WTC11 (cell line): ENCODE data around the gene ACBD4. TPM values are rescaled to one million over a fixed set of nuclear protein-coding genes. Genes with fewer than 3 reads are reported as not detected.

Experiments used
- ATAC-seq: fragments of 200-7000 bp; cut with Tn5 transposase; 2 replicates; pipeline ENCODE4 v1.10.0; 2021; ENCODE audit warnings: mild to moderate bottlenecking, moderate library complexity
- CTCF ChIA-PET: fragments of 300-600 bp; sonication (Branson Sonifier 250); formaldehyde crosslinking; loops from one replicate; lab custom pipeline; 2021; ENCODE audit warnings: antibody characterized with exemption; lab: Charles Lee
- POLR2A ChIA-PET: fragments of 350-600 bp; sonication (Branson Sonifier 250); formaldehyde crosslinking; loops from one replicate; lab custom pipeline; 2021; ENCODE audit warnings: antibody characterized with exemption; lab: Charles Lee
- DNase-seq: peaks from one replicate; pipeline ENCODE4 v3.0.0; 2021; ENCODE audit warnings: low spot score
- H3K27ac Mint-ChIP-seq: 2 replicates; pipeline ENCODE4 v1.8.0; 2021; ENCODE audit warnings: mixed read lengths
- H3K27me3 Mint-ChIP-seq: 2 replicates; pipeline ENCODE4 v1.8.0; 2021; ENCODE audit warnings: low read depth, mild to moderate bottlenecking, moderate library complexity, mixed read lengths
- H3K36me3 Mint-ChIP-seq: 2 replicates; pipeline ENCODE4 v1.8.0; 2021; ENCODE audit warnings: mixed read lengths
- H3K4me1 Mint-ChIP-seq: 2 replicates; pipeline ENCODE4 v1.8.0; 2022; ENCODE audit warnings: mixed read lengths
- H3K4me3 Mint-ChIP-seq: 2 replicates; pipeline ENCODE4 v1.8.0; 2021; ENCODE audit warnings: mild to moderate bottlenecking, moderate library complexity, mixed read lengths
- H3K9me3 Mint-ChIP-seq: 2 replicates; pipeline ENCODE4 v1.8.0; 2021; ENCODE audit warnings: mixed read lengths
- ATF1 ChIP-seq: sonication (generic); formaldehyde crosslinking; IDR thresholded peaks from 2 replicates; pipeline ENCODE4 v1.8.1; 2023; ENCODE audit warnings: mild to moderate bottlenecking, moderate library complexity, missing genetic modification reagents
- CBFB ChIP-seq: sonication (generic); formaldehyde crosslinking; IDR thresholded peaks from 2 replicates; pipeline ENCODE4 v1.8.1; 2022; ENCODE audit warnings: mild to moderate bottlenecking, low read depth, missing genetic modification reagents
- CREM ChIP-seq: sonication (generic); formaldehyde crosslinking; IDR thresholded peaks from 2 replicates; pipeline ENCODE4 v1.8.1; 2022; ENCODE audit warnings: mild to moderate bottlenecking, missing genetic modification reagents, moderate library complexity
- E2F5 ChIP-seq: sonication (generic); formaldehyde crosslinking; IDR thresholded peaks from 2 replicates; pipeline ENCODE4 v1.8.1; 2022; ENCODE audit warnings: mild to moderate bottlenecking, moderate library complexity, missing genetic modification reagents
- GRHL2 ChIP-seq: fragments of 250-450 bp; sonication (Bioruptor Pico); IDR thresholded peaks from 2 replicates; pipeline ENCODE4 v1.8.0; 2022; ENCODE audit warnings: mild to moderate bottlenecking, moderate library complexity; ENCODE audit not compliant: insufficient replicate concordance, severe bottlenecking
- IRF2 ChIP-seq: sonication (generic); formaldehyde crosslinking; IDR thresholded peaks from 2 replicates; pipeline ENCODE4 v1.8.0; 2022; ENCODE audit warnings: low read depth, missing genetic modification reagents, borderline replicate concordance
- NFE2L1 ChIP-seq: sonication (generic); formaldehyde crosslinking; IDR thresholded peaks from 2 replicates; pipeline ENCODE4 v1.8.1; 2023; ENCODE audit warnings: missing genetic modification reagents
- PRDM15 ChIP-seq: sonication (generic); formaldehyde crosslinking; IDR thresholded peaks from 2 replicates; pipeline ENCODE4 v1.8.0; 2022; ENCODE audit warnings: missing genetic modification reagents
- RELA ChIP-seq: sonication (generic); formaldehyde crosslinking; IDR thresholded peaks from 2 replicates; pipeline ENCODE4 v1.8.1; 2022; ENCODE audit warnings: missing genetic modification reagents, mild to moderate bottlenecking, borderline replicate concordance
- TP53 ChIP-seq: sonication (generic); formaldehyde crosslinking; IDR thresholded peaks from 2 replicates; pipeline ENCODE4 v1.8.1; 2023; ENCODE audit warnings: mild to moderate bottlenecking, missing genetic modification reagents
- USF2 ChIP-seq: sonication (generic); formaldehyde crosslinking; IDR thresholded peaks from 2 replicates; pipeline ENCODE4 v1.8.1; 2023; ENCODE audit warnings: mild to moderate bottlenecking, missing genetic modification reagents, moderate library complexity
- ZBTB21 ChIP-seq: sonication (generic); formaldehyde crosslinking; IDR thresholded peaks from 2 replicates; pipeline ENCODE4 v1.8.1; 2023; ENCODE audit warnings: mild to moderate bottlenecking, missing genetic modification reagents, borderline replicate concordance
- ZNF219 ChIP-seq: sonication (generic); formaldehyde crosslinking; IDR thresholded peaks from 2 replicates; pipeline ENCODE4 v1.8.0; 2023; ENCODE audit warnings: missing genetic modification reagents, mild to moderate bottlenecking, borderline replicate concordance
- ZNF416 ChIP-seq: fragments of 250-450 bp; sonication (Bioruptor Pico); IDR thresholded peaks from 2 replicates; pipeline ENCODE4 v1.9.0; 2021; ENCODE audit warnings: mild to moderate bottlenecking, inconsistent platforms
- ZNF425 ChIP-seq: fragments of 250-450 bp; sonication (Bioruptor Pico); conservative IDR thresholded peaks from 2 replicates; pipeline ENCODE4 v1.9.0; 2021; ENCODE audit warnings: mild to moderate bottlenecking
- ZNF671 ChIP-seq: fragments of 250-450 bp; sonication (Bioruptor Pico); IDR thresholded peaks from 2 replicates; pipeline ENCODE4 v1.8.0; 2021; ENCODE audit warnings: mild to moderate bottlenecking
- total RNA-seq: library from RNA; stranded (reverse); gene quantifications from 3 replicates; pipeline ENCODE4 v1.2.3, GENCODE V29; 2021
- TF ChIP-seq, protein P1 (sequence below): sonication (generic); formaldehyde crosslinking; IDR thresholded peaks from 2 replicates; pipeline ENCODE4 v1.8.0; 2022; ENCODE audit warnings: mild to moderate bottlenecking, missing genetic modification reagents
- TF ChIP-seq, protein P2 (sequence below): sonication (generic); formaldehyde crosslinking; IDR thresholded peaks from 2 replicates; pipeline ENCODE4 v1.8.1; 2022; ENCODE audit warnings: low read depth, mild to moderate bottlenecking, moderate library complexity, missing genetic modification reagents, borderline replicate concordance
- TF ChIP-seq, protein P3 (sequence below): sonication (generic); formaldehyde crosslinking; conservative IDR thresholded peaks from 2 replicates; pipeline ENCODE4 v1.8.1; 2022; ENCODE audit warnings: mild to moderate bottlenecking, missing genetic modification reagents
- TF ChIP-seq, protein P4 (sequence below): fragments of 250-450 bp; sonication (Bioruptor Pico); IDR thresholded peaks from 2 replicates; pipeline ENCODE4 v1.9.0; 2021; ENCODE audit warnings: mild to moderate bottlenecking, borderline replicate concordance

The ACBD4 gene
- total RNA-seq, 1 experiment from 2014 or later: 12.7 TPM

- TF ChIP-seq PRDM15 (CRISPR knock-in tag) (no peak), ZNF671 (CRISPR knock-in tag) (no peak), ZBTB21 (CRISPR knock-in tag) (no peak), ZNF416 (no peak), NFE2L1 (no peak), CREM (CRISPR knock-in tag) (no peak), CBFB (no peak), RELA (CRISPR knock-in tag) (no peak)
- TF ChIP-seq, protein P1, sequence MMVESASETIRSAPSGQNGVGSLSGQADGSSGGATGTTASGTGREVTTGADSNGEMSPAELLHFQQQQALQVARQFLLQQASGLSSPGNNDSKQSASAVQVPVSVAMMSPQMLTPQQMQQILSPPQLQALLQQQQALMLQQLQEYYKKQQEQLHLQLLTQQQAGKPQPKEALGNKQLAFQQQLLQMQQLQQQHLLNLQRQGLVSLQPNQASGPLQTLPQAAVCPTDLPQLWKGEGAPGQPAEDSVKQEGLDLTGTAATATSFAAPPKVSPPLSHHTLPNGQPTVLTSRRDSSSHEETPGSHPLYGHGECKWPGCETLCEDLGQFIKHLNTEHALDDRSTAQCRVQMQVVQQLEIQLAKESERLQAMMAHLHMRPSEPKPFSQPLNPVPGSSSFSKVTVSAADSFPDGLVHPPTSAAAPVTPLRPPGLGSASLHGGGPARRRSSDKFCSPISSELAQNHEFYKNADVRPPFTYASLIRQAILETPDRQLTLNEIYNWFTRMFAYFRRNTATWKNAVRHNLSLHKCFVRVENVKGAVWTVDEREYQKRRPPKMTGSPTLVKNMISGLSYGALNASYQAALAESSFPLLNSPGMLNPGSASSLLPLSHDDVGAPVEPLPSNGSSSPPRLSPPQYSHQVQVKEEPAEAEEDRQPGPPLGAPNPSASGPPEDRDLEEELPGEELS (CRISPR knock-in tag): no peak
These were observed 20.4 kb upstream of the ACBD4 start (continued) for GRCh38 chr17:45115015-45115625.

GRCh38 chr17:45115871-45116270 lies 19.6 kb upstream of the ACBD4 start:
- ATAC-seq (no peak), DNase-seq (no peak)
- POLR2A ChIA-PET: interaction anchor here (1.1 kb wide), 1 partner anchor 12 kb away, joined by 3 read pairs; no protein-coding TSS in a partner anchor
- H3K4me1 Mint-ChIP-seq: peaks cover 14% of the 10 kb centered on the region
- no peaks in the 10 kb centered on the region for H3K9me3 Mint-ChIP-seq
- peak overlapping the region; percentile 66; the same call in 1 of the 2 replicates for H3K27ac Mint-ChIP-seq
- H3K4me3 Mint-ChIP-seq: no peak overlapping the region
- H3K27me3 Mint-ChIP-seq: no peaks in the 10 kb centered on the region
- H3K36me3 Mint-ChIP-seq: no peaks in the 10 kb centered on the region
- CTCF ChIA-PET: interaction anchor here (0.9 to 3.0 kb wide), 5 partner anchors 14 to 196 kb away, joined by 3 to 24 read pairs (median 6); partner anchors contain the start of genes ACBD4 and PLCD3
- no peak for TF ChIP-seq ZNF425 (CRISPR knock-in tag)
- TF ChIP-seq ZNF219 (CRISPR knock-in tag): no peak
- TF ChIP-seq E2F5 (CRISPR knock-in tag): no peak
- TF ChIP-seq, protein P2, sequence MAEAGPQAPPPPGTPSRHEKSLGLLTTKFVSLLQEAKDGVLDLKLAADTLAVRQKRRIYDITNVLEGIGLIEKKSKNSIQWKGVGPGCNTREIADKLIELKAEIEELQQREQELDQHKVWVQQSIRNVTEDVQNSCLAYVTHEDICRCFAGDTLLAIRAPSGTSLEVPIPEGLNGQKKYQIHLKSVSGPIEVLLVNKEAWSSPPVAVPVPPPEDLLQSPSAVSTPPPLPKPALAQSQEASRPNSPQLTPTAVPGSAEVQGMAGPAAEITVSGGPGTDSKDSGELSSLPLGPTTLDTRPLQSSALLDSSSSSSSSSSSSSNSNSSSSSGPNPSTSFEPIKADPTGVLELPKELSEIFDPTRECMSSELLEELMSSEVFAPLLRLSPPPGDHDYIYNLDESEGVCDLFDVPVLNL (CRISPR knock-in tag): no peak
- TF ChIP-seq, protein P3, sequence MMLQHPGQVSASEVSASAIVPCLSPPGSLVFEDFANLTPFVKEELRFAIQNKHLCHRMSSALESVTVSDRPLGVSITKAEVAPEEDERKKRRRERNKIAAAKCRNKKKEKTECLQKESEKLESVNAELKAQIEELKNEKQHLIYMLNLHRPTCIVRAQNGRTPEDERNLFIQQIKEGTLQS: no peak
- TF ChIP-seq GRHL2 (CRISPR knock-in tag): no peak
- TF ChIP-seq ATF1: no peak
- TF ChIP-seq ZBTB21 (CRISPR knock-in tag): no peak
- TF ChIP-seq IRF2 (CRISPR knock-in tag): no peak
- TF ChIP-seq USF2 (CRISPR knock-in tag): no peak
- TF ChIP-seq, protein P4, sequence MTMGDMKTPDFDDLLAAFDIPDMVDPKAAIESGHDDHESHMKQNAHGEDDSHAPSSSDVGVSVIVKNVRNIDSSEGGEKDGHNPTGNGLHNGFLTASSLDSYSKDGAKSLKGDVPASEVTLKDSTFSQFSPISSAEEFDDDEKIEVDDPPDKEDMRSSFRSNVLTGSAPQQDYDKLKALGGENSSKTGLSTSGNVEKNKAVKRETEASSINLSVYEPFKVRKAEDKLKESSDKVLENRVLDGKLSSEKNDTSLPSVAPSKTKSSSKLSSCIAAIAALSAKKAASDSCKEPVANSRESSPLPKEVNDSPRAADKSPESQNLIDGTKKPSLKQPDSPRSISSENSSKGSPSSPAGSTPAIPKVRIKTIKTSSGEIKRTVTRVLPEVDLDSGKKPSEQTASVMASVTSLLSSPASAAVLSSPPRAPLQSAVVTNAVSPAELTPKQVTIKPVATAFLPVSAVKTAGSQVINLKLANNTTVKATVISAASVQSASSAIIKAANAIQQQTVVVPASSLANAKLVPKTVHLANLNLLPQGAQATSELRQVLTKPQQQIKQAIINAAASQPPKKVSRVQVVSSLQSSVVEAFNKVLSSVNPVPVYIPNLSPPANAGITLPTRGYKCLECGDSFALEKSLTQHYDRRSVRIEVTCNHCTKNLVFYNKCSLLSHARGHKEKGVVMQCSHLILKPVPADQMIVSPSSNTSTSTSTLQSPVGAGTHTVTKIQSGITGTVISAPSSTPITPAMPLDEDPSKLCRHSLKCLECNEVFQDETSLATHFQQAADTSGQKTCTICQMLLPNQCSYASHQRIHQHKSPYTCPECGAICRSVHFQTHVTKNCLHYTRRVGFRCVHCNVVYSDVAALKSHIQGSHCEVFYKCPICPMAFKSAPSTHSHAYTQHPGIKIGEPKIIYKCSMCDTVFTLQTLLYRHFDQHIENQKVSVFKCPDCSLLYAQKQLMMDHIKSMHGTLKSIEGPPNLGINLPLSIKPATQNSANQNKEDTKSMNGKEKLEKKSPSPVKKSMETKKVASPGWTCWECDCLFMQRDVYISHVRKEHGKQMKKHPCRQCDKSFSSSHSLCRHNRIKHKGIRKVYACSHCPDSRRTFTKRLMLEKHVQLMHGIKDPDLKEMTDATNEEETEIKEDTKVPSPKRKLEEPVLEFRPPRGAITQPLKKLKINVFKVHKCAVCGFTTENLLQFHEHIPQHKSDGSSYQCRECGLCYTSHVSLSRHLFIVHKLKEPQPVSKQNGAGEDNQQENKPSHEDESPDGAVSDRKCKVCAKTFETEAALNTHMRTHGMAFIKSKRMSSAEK (CRISPR knock-in tag): no peak
- no peak for TF ChIP-seq TP53 (CRISPR knock-in tag)
